Chondrocyte (in vitro differentiated cells): ENCODE data around the gene ALKBH8. TPM values are rescaled to one million over a fixed set of nuclear protein-coding genes. Genes with fewer than 3 reads are reported as not detected.

Experiments used
- DNase-seq: peaks from one replicate; pipeline ENCODE4 v3.0.0; 2021; ENCODE audit warnings: mixed read lengths, low spot score
- H3K27ac Mint-ChIP-seq: one replicate; pipeline ENCODE4 v1.8.0; 2021; ENCODE audit warnings: mild to moderate bottlenecking, moderate library complexity, mixed read lengths; ENCODE audit not compliant: unreplicated experiment
- H3K27me3 Mint-ChIP-seq: 2 replicates; pipeline ENCODE4 v1.8.0; 2021; ENCODE audit warnings: low read depth, mixed read lengths
- H3K36me3 Mint-ChIP-seq: 2 replicates; pipeline ENCODE4 v1.8.0; 2021; ENCODE audit warnings: low read depth, mixed read lengths
- H3K4me1 Mint-ChIP-seq: 2 replicates; pipeline ENCODE4 v1.8.0; 2021; ENCODE audit warnings: low read depth, mild to moderate bottlenecking, mixed read lengths
- H3K4me3 Mint-ChIP-seq: one replicate; pipeline ENCODE4 v1.8.0; 2021; ENCODE audit warnings: mild to moderate bottlenecking, moderate library complexity, mixed read lengths; ENCODE audit not compliant: unreplicated experiment
- H3K9me3 Mint-ChIP-seq: 2 replicates; pipeline ENCODE4 v1.8.0; 2021; ENCODE audit warnings: low read depth, mixed read lengths
- CTCF ChIP-seq: fragments of 200-600 bp; sonication (generic); IDR thresholded peaks from 2 replicates; pipeline ENCODE4 v1.5.0; 2021; ENCODE audit warnings: antibody characterized with exemption, mild to moderate bottlenecking, moderate library complexity
- total RNA-seq: library from RNA; stranded (reverse); gene quantifications from 3 replicates; pipeline ENCODE4 v1.2.1, GENCODE V29; 2021

The ALKBH8 gene
- total RNA-seq, 1 donor from 2014 or later: 5.8 TPM

- no peak overlapping the region for H3K27ac Mint-ChIP-seq
- peak; percentile 17 for TF ChIP-seq CTCF
- peaks cover 58% of the 10 kb centered on the region for H3K27me3 Mint-ChIP-seq
- H3K36me3 Mint-ChIP-seq: no peaks in the 10 kb centered on the region
- no peak overlapping the region for H3K4me3 Mint-ChIP-seq
- H3K9me3 Mint-ChIP-seq: no peaks in the 10 kb centered on the region
- DNase-seq: no peak
- no peaks in the 10 kb centered on the region for H3K4me1 Mint-ChIP-seq
Observed at GRCh38 chr11:107605061-107606006, 39.8 kb upstream of the ALKBH8 start.

GRCh38 chr11:107598225-107599139, 32.9 kb upstream of the ALKBH8 start:
- H3K4me1 Mint-ChIP-seq: no peaks in the 10 kb centered on the region
- no peaks in the 10 kb centered on the region for H3K36me3 Mint-ChIP-seq
- TF ChIP-seq CTCF: peak; percentile 58
- no peak overlapping the region for H3K4me3 Mint-ChIP-seq
- H3K27me3 Mint-ChIP-seq: peaks cover 66% of the 10 kb centered on the region
- no peak overlapping the region for H3K27ac Mint-ChIP-seq
- H3K9me3 Mint-ChIP-seq: no peaks in the 10 kb centered on the region
- DNase-seq: no peak

GRCh38 chr11:107594736-107595135, 29.2 kb upstream of the ALKBH8 start:
- no peak for TF ChIP-seq CTCF
- Mint-ChIP-seq H3K4me1 (peaks cover 15% of the 10 kb centered on the region), H3K27me3 (peaks cover 72% of the 10 kb centered on the region), H3K36me3 (no peaks in the 10 kb centered on the region), H3K9me3 (no peaks in the 10 kb centered on the region), H3K4me3 (no peak overlapping the region), H3K27ac (no peak overlapping the region)
- DNase-seq: no peak

- no peaks in the 10 kb centered on the region for H3K36me3 Mint-ChIP-seq
- no peak overlapping the region for H3K4me3 Mint-ChIP-seq
- DNase-seq: no peak
- H3K27me3 Mint-ChIP-seq: peaks cover 75% of the 10 kb centered on the region
- peaks cover 15% of the 10 kb centered on the region for H3K4me1 Mint-ChIP-seq
- H3K9me3 Mint-ChIP-seq: no peaks in the 10 kb centered on the region
- no peak for TF ChIP-seq CTCF
- no peak overlapping the region for H3K27ac Mint-ChIP-seq
Observed at GRCh38 chr11:107593951-107594350, 28.4 kb upstream of the ALKBH8 start.

GRCh38 chr11:107592813-107593212, 27.3 kb upstream of the ALKBH8 start:
- DNase-seq: no peak
- Mint-ChIP-seq H3K27ac (no peak overlapping the region), H3K4me3 (no peak overlapping the region), H3K27me3 (peaks cover 76% of the 10 kb centered on the region), H3K36me3 (peaks cover 3% of the 10 kb centered on the region), H3K4me1 (peaks cover 15% of the 10 kb centered on the region), H3K9me3 (peaks cover 4% of the 10 kb centered on the region)
- TF ChIP-seq CTCF: no peak
